Measurements from ENCODE around the gene GSTO2. TPM values are rescaled to one million over a fixed set of nuclear protein-coding genes. Genes with fewer than 3 reads are reported as not detected.

GSTO2 gene
- total RNA-seq, 2 experiments from 2014 or later, result 0.77 to 1.2 TPM

- no peak for ATAC-seq (ENCODE audit: poor library complexity)
- peaks cover 99% of the 10 kb centered on the region for H3K4me1 Mint-ChIP-seq (ENCODE audit: low read depth)
- Histone ChIP-seq H3K9me3 (ENCODE audit: control insufficient read depth in 1 of 2, insufficient read depth in 1 of 2, low read length in 2 of 2) (no peaks in the 10 kb centered on the region), H3K36me3 (ENCODE audit: insufficient read depth, low read length) (no peaks in the 10 kb centered on the region), H3K27me3 (ENCODE audit: control insufficient read depth in 1 of 2, insufficient read depth in 2 of 2, low read length in 2 of 2) (no peaks in the 10 kb centered on the region), H3K27ac (ENCODE audit: low read depth in 1 of 2, low read length in 2 of 2) (peak overlapping the region; percentile 29 to 79), H3K4me1 (ENCODE audit: insufficient read depth, low read length) (peaks cover 96% of the 10 kb centered on the region), H3K4me3 (ENCODE audit: low read length) (peak overlapping the region; percentile 12)
- no peaks in the 10 kb centered on the region for H3K9me3 Mint-ChIP-seq
- H3K27ac Mint-ChIP-seq, result peak overlapping the region; percentile 88
- H3K27me3 Mint-ChIP-seq, result no peaks in the 10 kb centered on the region
- H3K36me3 Mint-ChIP-seq (ENCODE audit: low read depth), result peaks cover 17% of the 10 kb centered on the region
- H3K4me3 Mint-ChIP-seq, result peak overlapping the region; percentile 74
- TF ChIP-seq, protein P1, sequence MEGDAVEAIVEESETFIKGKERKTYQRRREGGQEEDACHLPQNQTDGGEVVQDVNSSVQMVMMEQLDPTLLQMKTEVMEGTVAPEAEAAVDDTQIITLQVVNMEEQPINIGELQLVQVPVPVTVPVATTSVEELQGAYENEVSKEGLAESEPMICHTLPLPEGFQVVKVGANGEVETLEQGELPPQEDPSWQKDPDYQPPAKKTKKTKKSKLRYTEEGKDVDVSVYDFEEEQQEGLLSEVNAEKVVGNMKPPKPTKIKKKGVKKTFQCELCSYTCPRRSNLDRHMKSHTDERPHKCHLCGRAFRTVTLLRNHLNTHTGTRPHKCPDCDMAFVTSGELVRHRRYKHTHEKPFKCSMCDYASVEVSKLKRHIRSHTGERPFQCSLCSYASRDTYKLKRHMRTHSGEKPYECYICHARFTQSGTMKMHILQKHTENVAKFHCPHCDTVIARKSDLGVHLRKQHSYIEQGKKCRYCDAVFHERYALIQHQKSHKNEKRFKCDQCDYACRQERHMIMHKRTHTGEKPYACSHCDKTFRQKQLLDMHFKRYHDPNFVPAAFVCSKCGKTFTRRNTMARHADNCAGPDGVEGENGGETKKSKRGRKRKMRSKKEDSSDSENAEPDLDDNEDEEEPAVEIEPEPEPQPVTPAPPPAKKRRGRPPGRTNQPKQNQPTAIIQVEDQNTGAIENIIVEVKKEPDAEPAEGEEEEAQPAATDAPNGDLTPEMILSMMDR (IDR thresholded peaks at IDR 0.05), result no peak
- ChIA-PET CTCF (interaction anchor here (1.2 to 3.0 kb wide), 2 partner anchors 13 to 33 kb away, joined by 3 to 9 read pairs; no protein-coding TSS in a partner anchor), POLR2A (interaction anchor here (1.0 to 6.1 kb wide), 5 partner anchors 10 to 18 kb away, joined by 3 to 38 read pairs (median 3); partner anchors contain the start of gene ITPRIP)
- intact Hi-C loops (cut with DNase I, micrococcal nuclease), result no loop called here
- DNase-seq, result peak in 3 of 14 experiments; percentile 34 to 69 (median 63)
These were observed 55.3 kb downstream of the GSTO2 start for GRCh38 chr10:104324221-104324686.

- no peak for DNase-seq
- Histone ChIP-seq H3K9me3 (ENCODE audit: control insufficient read depth in 1 of 2, insufficient read depth in 1 of 2, low read length in 2 of 2) (no peaks in the 10 kb centered on the region), H3K36me3 (ENCODE audit: insufficient read depth, low read length) (no peaks in the 10 kb centered on the region), H3K4me3 (ENCODE audit: low read length) (no peak overlapping the region), H3K4me1 (ENCODE audit: insufficient read depth, low read length) (peaks cover 97% of the 10 kb centered on the region), H3K27me3 (ENCODE audit: control insufficient read depth in 1 of 2, insufficient read depth in 2 of 2, low read length in 2 of 2) (no peaks in the 10 kb centered on the region), H3K27ac (ENCODE audit: low read depth in 1 of 2, low read length in 2 of 2) (no peak overlapping the region)
- peaks cover 99% of the 10 kb centered on the region for H3K4me1 Mint-ChIP-seq (ENCODE audit: low read depth)
- no peaks in the 10 kb centered on the region for H3K27me3 Mint-ChIP-seq
- peak overlapping the region; percentile 42 for H3K4me3 Mint-ChIP-seq
- peaks cover 21% of the 10 kb centered on the region for H3K36me3 Mint-ChIP-seq (ENCODE audit: low read depth)
- H3K27ac Mint-ChIP-seq, result peak overlapping the region; percentile 88
- ChIA-PET CTCF (no interaction called here), POLR2A (interaction anchor here (1.1 to 6.1 kb wide), 3 partner anchors 11 to 14 kb away, joined by 3 to 38 read pairs (median 3); partner anchors contain the start of gene ITPRIP)
- TF ChIP-seq, protein P1 (IDR thresholded peaks at IDR 0.05), result no peak
- ATAC-seq (ENCODE audit: poor library complexity), result no peak
- H3K9me3 Mint-ChIP-seq, result no peaks in the 10 kb centered on the region
- intact Hi-C loops (cut with DNase I, micrococcal nuclease), result no loop called here
These were observed 55.9 kb downstream of the GSTO2 start for GRCh38 chr10:104324931-104325330.

GRCh38 chr10:104325436-104326435, 56.8 kb downstream of the GSTO2 start:
- Mint-ChIP-seq H3K4me3 (peak overlapping the region; percentile 61), H3K9me3 (no peaks in the 10 kb centered on the region), H3K27me3 (no peaks in the 10 kb centered on the region), H3K27ac (peak overlapping the region; percentile 88), H3K36me3 (ENCODE audit: low read depth) (peaks cover 23% of the 10 kb centered on the region), H3K4me1 (ENCODE audit: low read depth) (peaks cover 99% of the 10 kb centered on the region)
- Histone ChIP-seq H3K4me3 (ENCODE audit: low read length) (no peak overlapping the region), H3K36me3 (ENCODE audit: insufficient read depth, low read length) (no peaks in the 10 kb centered on the region), H3K27ac (ENCODE audit: low read depth in 1 of 2, low read length in 2 of 2) (peak overlapping the region; percentile 1 to 2), H3K27me3 (ENCODE audit: control insufficient read depth in 1 of 2, insufficient read depth in 2 of 2, low read length in 2 of 2) (no peaks in the 10 kb centered on the region), H3K4me1 (ENCODE audit: insufficient read depth, low read length) (peaks cover 100% of the 10 kb centered on the region), H3K9me3 (ENCODE audit: control insufficient read depth in 1 of 2, insufficient read depth in 1 of 2, low read length in 2 of 2) (no peaks in the 10 kb centered on the region)
- POLR2A ChIA-PET, result interaction anchor here (1.4 to 6.1 kb wide), 2 partner anchors 11 to 13 kb away, joined by 3 to 38 read pairs; partner anchors contain the start of gene ITPRIP
- CTCF ChIA-PET, result no interaction called here
- no peak for ATAC-seq (ENCODE audit: poor library complexity)
- intact Hi-C loops (cut with DNase I, micrococcal nuclease), result no loop called here
- TF ChIP-seq, protein P1 (IDR thresholded peaks at IDR 0.05), result no peak
- no peak for DNase-seq

All from CD4-positive, alpha-beta T cell (primary cell).